ENCODE results near the gene TRAPPC6A. TPM values are rescaled to one million over a fixed set of nuclear protein-coding genes. Genes with fewer than 3 reads are reported as not detected.

The TRAPPC6A gene
- total and polyA plus RNA-seq, 2 donors (not counting 1 experiment from before 2014, with no cell fraction given): 9.3 to 15.9 TPM

DNA sequence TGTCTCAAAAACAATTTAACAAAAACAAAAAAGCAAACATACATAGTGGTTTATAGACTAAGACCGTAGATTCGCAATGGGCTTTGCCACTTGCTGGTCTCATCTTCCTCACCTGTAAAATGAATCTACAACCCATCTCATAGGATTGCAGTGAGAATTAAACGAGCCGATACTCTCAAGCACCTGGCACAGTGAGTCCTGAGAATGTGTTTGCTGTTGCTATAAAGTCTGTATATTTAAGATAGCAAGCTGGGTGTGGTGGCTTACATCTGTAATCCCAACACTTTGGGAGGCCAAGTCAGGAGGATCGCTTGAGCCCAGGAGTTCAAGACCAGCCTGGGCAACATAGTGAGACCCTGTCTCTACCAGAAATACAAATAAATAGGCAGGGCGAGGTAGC is 44.7 kb upstream of the TRAPPC6A start:
- no peak overlapping the region for H3K27ac ChIP-seq (ENCODE audit: insufficient read depth, low read length)
- TF ChIP-seq, protein P1, sequence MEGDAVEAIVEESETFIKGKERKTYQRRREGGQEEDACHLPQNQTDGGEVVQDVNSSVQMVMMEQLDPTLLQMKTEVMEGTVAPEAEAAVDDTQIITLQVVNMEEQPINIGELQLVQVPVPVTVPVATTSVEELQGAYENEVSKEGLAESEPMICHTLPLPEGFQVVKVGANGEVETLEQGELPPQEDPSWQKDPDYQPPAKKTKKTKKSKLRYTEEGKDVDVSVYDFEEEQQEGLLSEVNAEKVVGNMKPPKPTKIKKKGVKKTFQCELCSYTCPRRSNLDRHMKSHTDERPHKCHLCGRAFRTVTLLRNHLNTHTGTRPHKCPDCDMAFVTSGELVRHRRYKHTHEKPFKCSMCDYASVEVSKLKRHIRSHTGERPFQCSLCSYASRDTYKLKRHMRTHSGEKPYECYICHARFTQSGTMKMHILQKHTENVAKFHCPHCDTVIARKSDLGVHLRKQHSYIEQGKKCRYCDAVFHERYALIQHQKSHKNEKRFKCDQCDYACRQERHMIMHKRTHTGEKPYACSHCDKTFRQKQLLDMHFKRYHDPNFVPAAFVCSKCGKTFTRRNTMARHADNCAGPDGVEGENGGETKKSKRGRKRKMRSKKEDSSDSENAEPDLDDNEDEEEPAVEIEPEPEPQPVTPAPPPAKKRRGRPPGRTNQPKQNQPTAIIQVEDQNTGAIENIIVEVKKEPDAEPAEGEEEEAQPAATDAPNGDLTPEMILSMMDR (conservative IDR thresholded peaks at IDR 0.05 in 1 of 2, IDR thresholded peaks at IDR 0.05 in 1 of 2; ENCODE audit: low read depth in 1 of 2, low read length in 2 of 2): no peak
- TF ChIP-seq EZH2 (IDR thresholded peaks at IDR 0.05; ENCODE audit: low read length, missing control alignments): no peak
- no peaks in the 10 kb centered on the region for H4K20me1 ChIP-seq (ENCODE audit: control insufficient read depth, extremely low read depth, insufficient read depth, low read length)
- no peaks in the 10 kb centered on the region for H3K4me1 ChIP-seq (ENCODE audit: control insufficient read depth, extremely low read depth, insufficient read depth, low read length)
- H3K9me3 ChIP-seq (ENCODE audit: control insufficient read depth, insufficient read depth, low read depth, low read length): no peaks in the 10 kb centered on the region
- no peak overlapping the region for H3K4me3 ChIP-seq (replicated peaks in 1 of 4; ENCODE audit: control extremely low read depth in 1 of 4, insufficient read depth in 1 of 4, low read depth in 3 of 4, low read length in 4 of 4)
- no peaks in the 10 kb centered on the region for H3K79me2 ChIP-seq (ENCODE audit: control insufficient read depth, insufficient read depth, low read length)
- no peak for DNase-seq (ENCODE audit: low read depth in 2 of 2)
- no peak overlapping the region for H3K4me2 ChIP-seq (ENCODE audit: extremely low read depth, insufficient read depth, low read length)
- no peaks in the 10 kb centered on the region for H3K36me3 ChIP-seq (ENCODE audit: control insufficient read depth, insufficient read depth, low read length)
- no peak overlapping the region for H2AFZ ChIP-seq (ENCODE audit: low read length)
- peaks cover 14% of the 10 kb centered on the region for H3K27me3 ChIP-seq (ENCODE audit: control insufficient read depth, insufficient read depth, low read length)
- H3K9ac ChIP-seq (ENCODE audit: insufficient read depth, low read length): no peak overlapping the region

DNA sequence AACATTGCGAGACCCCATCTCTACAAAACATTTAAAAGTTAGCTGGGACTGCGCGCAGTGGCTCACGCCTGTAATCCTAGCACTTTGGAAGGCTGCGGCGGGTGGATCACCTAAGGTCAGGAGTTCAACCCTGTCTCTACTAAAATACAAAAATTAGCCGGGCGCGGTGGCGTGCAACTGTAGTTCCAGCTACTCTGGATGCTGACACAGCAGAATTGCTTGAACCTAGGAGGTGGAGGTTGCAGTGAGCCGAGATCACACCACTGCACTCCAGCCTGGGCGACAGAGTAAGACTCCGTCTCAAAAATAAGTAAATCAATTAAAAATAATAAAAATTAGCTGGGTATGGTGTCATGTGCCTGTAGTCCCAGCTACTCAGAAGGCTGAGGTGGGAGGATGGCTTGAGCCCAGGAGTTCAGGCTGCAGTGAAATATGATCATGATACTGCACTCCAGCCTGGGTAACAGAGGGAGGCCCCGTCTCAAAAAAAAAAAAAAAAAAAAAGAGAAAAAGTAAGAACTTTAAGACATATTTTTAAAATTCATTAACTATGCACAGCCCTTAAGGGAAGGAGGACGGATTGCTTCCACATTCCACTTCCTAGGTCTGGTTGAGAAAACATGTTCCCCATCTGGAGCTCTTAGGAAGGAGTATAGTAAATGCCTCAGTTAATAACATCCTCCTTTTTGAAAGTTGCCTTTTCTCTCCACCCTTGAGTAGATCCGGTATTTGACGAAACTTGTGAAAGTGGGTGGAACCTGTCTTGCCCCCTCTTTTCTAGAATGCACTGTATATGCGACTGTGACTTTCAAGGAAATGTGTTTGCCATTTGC is 41.1 kb upstream of the TRAPPC6A start:
- Histone ChIP-seq H3K27me3 (ENCODE audit: control insufficient read depth, insufficient read depth, low read length) (peaks cover 36% of the 10 kb centered on the region), H3K4me2 (ENCODE audit: extremely low read depth, insufficient read depth, low read length) (no peak overlapping the region), H3K9ac (ENCODE audit: insufficient read depth, low read length) (no peak overlapping the region), H3K27ac (ENCODE audit: insufficient read depth, low read length) (no peak overlapping the region), H3K79me2 (ENCODE audit: control insufficient read depth, insufficient read depth, low read length) (no peaks in the 10 kb centered on the region), H4K20me1 (ENCODE audit: control insufficient read depth, extremely low read depth, insufficient read depth, low read length) (no peaks in the 10 kb centered on the region), H3K36me3 (ENCODE audit: control insufficient read depth, insufficient read depth, low read length) (no peaks in the 10 kb centered on the region), H3K9me3 (ENCODE audit: control insufficient read depth, insufficient read depth, low read depth, low read length) (no peaks in the 10 kb centered on the region), H3K4me1 (ENCODE audit: control insufficient read depth, extremely low read depth, insufficient read depth, low read length) (no peaks in the 10 kb centered on the region), H2AFZ (ENCODE audit: low read length) (no peak overlapping the region), H3K4me3 (replicated peaks in 1 of 4; ENCODE audit: control extremely low read depth in 1 of 4, insufficient read depth in 1 of 4, low read depth in 3 of 4, low read length in 4 of 4) (no peak overlapping the region)
- no peak for DNase-seq (ENCODE audit: low read depth in 2 of 2)
- TF ChIP-seq, protein P1 (conservative IDR thresholded peaks at IDR 0.05 in 1 of 2, IDR thresholded peaks at IDR 0.05 in 1 of 2; ENCODE audit: low read depth in 1 of 2, low read length in 2 of 2): no peak
- TF ChIP-seq EZH2 (IDR thresholded peaks at IDR 0.05; ENCODE audit: low read length, missing control alignments): no peak

DNA sequence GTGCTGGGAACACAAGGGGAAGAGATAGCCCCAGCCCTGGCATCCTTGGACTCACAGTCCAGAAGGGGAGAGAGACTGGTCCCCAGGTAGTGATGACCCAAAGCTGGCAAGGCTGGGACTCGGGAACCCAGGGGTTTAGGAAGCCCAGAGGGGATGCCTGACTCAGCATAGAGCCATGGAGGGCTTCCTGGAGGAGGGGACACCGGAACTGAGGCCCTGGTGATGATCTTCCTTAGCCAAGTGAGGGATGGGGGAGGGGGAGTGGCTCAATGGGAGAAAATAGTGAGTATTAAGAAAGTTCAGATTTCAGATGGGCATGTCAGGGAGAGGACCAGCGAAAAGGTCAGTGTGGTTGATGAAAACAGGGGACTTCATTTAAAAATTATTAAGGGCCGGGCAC is 40.4 kb upstream of the TRAPPC6A start:
- no peak overlapping the region for H3K27ac ChIP-seq (ENCODE audit: insufficient read depth, low read length)
- H3K79me2 ChIP-seq (ENCODE audit: control insufficient read depth, insufficient read depth, low read length): no peaks in the 10 kb centered on the region
- peaks cover 36% of the 10 kb centered on the region for H3K27me3 ChIP-seq (ENCODE audit: control insufficient read depth, insufficient read depth, low read length)

More for the DNA sequence above, 40.4 kb upstream of the TRAPPC6A start:
- Histone ChIP-seq H3K36me3 (ENCODE audit: control insufficient read depth, insufficient read depth, low read length) (no peaks in the 10 kb centered on the region), H2AFZ (ENCODE audit: low read length) (no peak overlapping the region), H3K4me1 (ENCODE audit: control insufficient read depth, extremely low read depth, insufficient read depth, low read length) (no peaks in the 10 kb centered on the region), H3K4me3 (replicated peaks in 1 of 4; ENCODE audit: control extremely low read depth in 1 of 4, insufficient read depth in 1 of 4, low read depth in 3 of 4, low read length in 4 of 4) (no peak overlapping the region), H3K9ac (ENCODE audit: insufficient read depth, low read length) (no peak overlapping the region), H3K9me3 (ENCODE audit: control insufficient read depth, insufficient read depth, low read depth, low read length) (no peaks in the 10 kb centered on the region), H3K4me2 (ENCODE audit: extremely low read depth, insufficient read depth, low read length) (no peak overlapping the region), H4K20me1 (ENCODE audit: control insufficient read depth, extremely low read depth, insufficient read depth, low read length) (no peaks in the 10 kb centered on the region)
- no peak for DNase-seq (ENCODE audit: low read depth in 2 of 2)
- no peak for TF ChIP-seq EZH2 (IDR thresholded peaks at IDR 0.05; ENCODE audit: low read length, missing control alignments)
- TF ChIP-seq, protein P1 (conservative IDR thresholded peaks at IDR 0.05 in 1 of 2, IDR thresholded peaks at IDR 0.05 in 1 of 2; ENCODE audit: low read depth in 1 of 2, low read length in 2 of 2): no peak

All from fibroblast of lung (primary cell).